ENCODE results near the gene HPCAL1.
A peak's percentile ranks its signal among the peaks of the same experiment; 100 is the strongest.

The HPCAL1 gene

GRCh38 chr2:10269711-10270610 lies 32.7 kb upstream of the HPCAL1 start:
- DNase-seq (ENCODE audit: low spot score) = no peak

- DNase-seq (ENCODE audit: low spot score) = no peak
These were observed 31.2 kb upstream of the HPCAL1 start for GRCh38 chr2:10271509-10271908.

GRCh38 chr2:10271946-10272345 lies 30.8 kb upstream of the HPCAL1 start:
- DNase-seq (ENCODE audit: low spot score) = no peak

GRCh38 chr2:10272464-10272863 lies 30.2 kb upstream of the HPCAL1 start:
- no peak for DNase-seq (ENCODE audit: low spot score)

- DNase-seq (ENCODE audit: low spot score) = no peak
These were observed 29.2 kb upstream of the HPCAL1 start for GRCh38 chr2:10273215-10274175.

- DNase-seq (ENCODE audit: low spot score) = no peak
These were observed 28.3 kb upstream of the HPCAL1 start for GRCh38 chr2:10274376-10274775.

- DNase-seq (ENCODE audit: low spot score) = no peak
These were observed 27.5 kb upstream of the HPCAL1 start for GRCh38 chr2:10274983-10275802.

GRCh38 chr2:10276481-10277292 lies 26.0 kb upstream of the HPCAL1 start:
- no peak for DNase-seq (ENCODE audit: low spot score)

- no peak for DNase-seq (ENCODE audit: low spot score)
These were observed 25.2 kb upstream of the HPCAL1 start for GRCh38 chr2:10277293-10278028.

GRCh38 chr2:10278029-10278762 lies 24.5 kb upstream of the HPCAL1 start:
- no peak for DNase-seq (ENCODE audit: low spot score)

- DNase-seq (ENCODE audit: low spot score) = no peak
These were observed 23.8 kb upstream of the HPCAL1 start for GRCh38 chr2:10278763-10279471.

- no peak for DNase-seq (ENCODE audit: low spot score)
These were observed 23.2 kb upstream of the HPCAL1 start for GRCh38 chr2:10279472-10279870.

GRCh38 chr2:10279946-10280463 lies 22.7 kb upstream of the HPCAL1 start:
- DNase-seq (ENCODE audit: low spot score) = no peak

- DNase-seq (ENCODE audit: low spot score) = no peak
These were observed 20.8 kb upstream of the HPCAL1 start for GRCh38 chr2:10281891-10282290.

- DNase-seq (ENCODE audit: low spot score) = no peak
These were observed 20.0 kb upstream of the HPCAL1 start for GRCh38 chr2:10282611-10283105.

GRCh38 chr2:10283106-10284062 lies 19.3 kb upstream of the HPCAL1 start:
- DNase-seq (ENCODE audit: low spot score) = peak; percentile 85

- no peak for DNase-seq (ENCODE audit: low spot score)
These were observed 18.4 kb upstream of the HPCAL1 start for GRCh38 chr2:10284108-10284870.

Data from kidney capillary endothelial cell (primary cell).